HG03442 (cell line): ENCODE results near the gene OR10T2.
"Not testable (repeated sequence)": the region's sequence is repeated elsewhere in the genome, so short reads cannot be mapped to it uniquely, and the experiment has no call there.

ENCODE experiments used
- ATAC-seq: cut with Tn5 transposase; IDR thresholded peaks from one replicate; pipeline ENCODE4 v1.9.1; 2021; ENCODE audit warnings: mild to moderate bottlenecking, moderate library complexity; ENCODE audit not compliant: unreplicated experiment

Gene OR10T2

GRCh38 chr1:158356616-158357015 lies 42.6 kb downstream of the OR10T2 start:
- no peak for ATAC-seq

GRCh38 chr1:158355773-158356285 lies 43.4 kb downstream of the OR10T2 start:
- ATAC-seq, result no peak

- no peak for ATAC-seq
Measured at GRCh38 chr1:158354255-158354654, 45.0 kb downstream of the OR10T2 start.

GRCh38 chr1:158353303-158354075 lies 45.8 kb downstream of the OR10T2 start, which contains the start of gene CD1E:
Gene CD1E (plus strand): TSS chr1:158353894. CDS start chr1:158353989, 95 bp downstream.
- ATAC-seq, result peak; percentile 46

- not testable (repeated sequence) for ATAC-seq
Measured at GRCh38 chr1:158348946-158349345, 50.3 kb downstream of the OR10T2 start.
